Bronchial epithelial cell (primary cell): Measurements from ENCODE around the gene MMD. TPM values are rescaled to one million over a fixed set of nuclear protein-coding genes. Genes with fewer than 3 reads are reported as not detected.

ENCODE experiments used
- DNase-seq: peaks from one replicate; pipeline ENCODE4 v3.0.0-alpha.2; 2010; ENCODE audit warnings: low read depth
- FAIRE-seq: peaks from 2 replicates; lab custom pipeline; 2011; peaks lifted over from hg19 to GRCh38; lab: Jason Lieb, UNC
- H3K27me3 ChIP-seq: 2 replicates; pipeline ENCODE4 v1.5.1; 2011; ENCODE audit warnings: low read length; ENCODE audit not compliant: control insufficient read depth, insufficient read depth
- H3K36me3 ChIP-seq: 2 replicates; pipeline ENCODE4 v1.5.1; 2011; ENCODE audit warnings: low read length; ENCODE audit not compliant: control insufficient read depth, insufficient read depth
- H3K4me3 ChIP-seq: 2 replicates; pipeline ENCODE4 v1.5.1; 2011; ENCODE audit warnings: mild to moderate bottlenecking, low read depth, low read length, control low read depth
- CTCF ChIP-seq: IDR thresholded peaks from 2 replicates; pipeline ENCODE4 v1.5.1; 2011; ENCODE audit warnings: mild to moderate bottlenecking, moderate library complexity, low read length, control low read depth, inconsistent platforms; ENCODE audit not compliant: insufficient read depth, severe bottlenecking
- total RNA-seq: library from RNA; depleted of rRNA; stranded (reverse); fragments of >200 nt; gene quantifications from 2 replicates; pipeline ENCODE4 v1.2.1, GENCODE V29; 2014

Gene MMD
- total RNA-seq, 1 donor from 2014 or later = 6.3 TPM

DNA sequence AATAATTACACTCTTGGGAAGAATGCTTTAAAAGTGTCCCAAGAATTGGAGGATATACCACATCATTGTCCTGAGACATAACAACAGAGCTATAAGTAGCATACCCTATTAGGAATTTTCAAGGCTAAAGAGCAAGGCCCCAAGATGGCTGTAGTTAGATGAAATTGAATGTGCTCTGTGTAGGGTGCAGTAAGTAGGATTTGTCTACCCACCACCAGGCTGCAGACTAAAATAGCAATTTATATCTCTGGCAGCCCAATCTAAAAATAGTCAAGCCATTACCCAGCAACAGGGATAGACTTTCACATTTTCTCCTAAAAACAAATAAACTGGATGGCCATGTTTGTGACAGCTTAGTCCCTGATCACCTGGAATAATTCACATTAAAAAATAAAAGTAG lies 5.6 kb downstream of the MMD start:
- TF ChIP-seq CTCF = no peak
- FAIRE-seq = no peak
- Histone ChIP-seq H3K36me3 (peaks cover 2% of the 10 kb centered on the region), H3K27me3 (no peaks in the 10 kb centered on the region), H3K4me3 (no peak overlapping the region)
- DNase-seq = no peak

DNA sequence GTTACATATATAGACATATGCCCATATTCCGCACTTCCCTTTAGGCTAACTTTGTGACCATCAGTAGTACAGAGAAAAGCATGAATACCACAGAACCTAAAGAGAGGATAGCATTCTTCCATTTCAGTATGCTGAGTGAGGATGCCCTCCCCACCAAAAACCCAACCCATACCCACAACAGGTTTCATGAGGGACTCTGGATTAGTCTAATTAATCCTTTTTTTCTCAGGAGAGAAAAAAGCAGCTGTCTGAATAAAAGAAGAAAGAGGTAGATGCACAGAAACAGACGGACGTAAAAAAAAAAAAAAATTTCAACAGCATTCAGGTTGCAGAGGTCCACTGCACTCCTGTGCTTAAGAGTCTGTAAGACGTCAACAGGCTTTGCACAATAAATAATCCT lies 6.7 kb downstream of the MMD start:
- no peak for DNase-seq

GRCh38 chr17:55413825-55414489 lies 7.7 kb downstream of the MMD start:
- no peak for DNase-seq
- TF ChIP-seq CTCF = no peak
- no peak for FAIRE-seq
- Histone ChIP-seq H3K27me3 (no peaks in the 10 kb centered on the region), H3K4me3 (no peak overlapping the region), H3K36me3 (peaks cover 4% of the 10 kb centered on the region)

More for the DNA sequence above, 6.7 kb downstream of the MMD start:
- Histone ChIP-seq H3K4me3 (no peak overlapping the region), H3K27me3 (no peaks in the 10 kb centered on the region), H3K36me3 (peaks cover 3% of the 10 kb centered on the region)
- FAIRE-seq = no peak
- TF ChIP-seq CTCF = no peak

- no peaks in the 10 kb centered on the region for H3K27me3 ChIP-seq
- no peak for TF ChIP-seq CTCF
- H3K36me3 ChIP-seq = peaks cover 4% of the 10 kb centered on the region
- DNase-seq (no peak), FAIRE-seq (no peak)
- no peak overlapping the region for H3K4me3 ChIP-seq
Measured at GRCh38 chr17:55411463-55411855, 10.2 kb downstream of the MMD start.

DNA sequence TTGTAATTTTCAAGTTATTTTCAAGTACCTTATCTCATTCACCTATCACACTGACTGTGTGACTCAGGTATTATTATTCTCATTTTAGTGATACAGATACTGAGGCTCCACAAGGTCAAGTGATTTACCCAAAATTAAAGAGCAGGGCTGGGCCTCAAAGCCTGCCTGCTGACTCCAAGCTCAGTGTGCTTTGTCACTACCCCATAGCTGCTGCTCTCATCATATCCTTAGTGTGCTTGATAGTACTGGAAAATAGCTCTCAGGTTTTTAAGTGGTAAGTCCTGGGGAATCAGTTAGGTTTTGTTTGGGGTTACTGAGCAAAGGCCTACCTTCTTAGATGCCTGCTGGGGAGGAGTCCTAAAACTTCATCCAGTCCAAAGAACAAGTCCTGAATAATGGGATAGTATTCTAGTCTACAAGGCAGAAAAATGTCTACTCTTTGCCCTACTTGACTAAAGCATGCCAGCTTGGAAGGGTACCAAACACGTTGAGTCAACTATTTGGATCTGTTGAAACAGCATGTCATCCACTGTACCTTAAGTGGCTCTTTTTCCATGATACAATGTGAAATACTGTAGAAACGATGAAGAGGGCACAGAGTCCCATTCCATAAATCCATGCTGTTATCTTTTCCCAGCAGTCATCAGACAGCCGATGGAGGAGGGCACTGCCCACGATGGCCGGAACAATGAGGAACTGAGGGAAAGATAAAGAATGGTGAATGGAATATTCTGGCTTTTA lies 10.7 kb downstream of the MMD start:
- peak; percentile 53 for DNase-seq
- TF ChIP-seq CTCF = no peak
- Histone ChIP-seq H3K4me3 (no peak overlapping the region), H3K36me3 (peaks cover 4% of the 10 kb centered on the region), H3K27me3 (no peaks in the 10 kb centered on the region)
- FAIRE-seq = no peak
